ENCODE measurements around the gene KDM5C.
A peak's percentile ranks its signal among the peaks of the same experiment; 100 is the strongest.
"Not testable (repeated sequence)": the region's sequence is repeated elsewhere in the genome, so short reads cannot be mapped to it uniquely, and the experiment has no call there.

Gene KDM5C

DNA sequence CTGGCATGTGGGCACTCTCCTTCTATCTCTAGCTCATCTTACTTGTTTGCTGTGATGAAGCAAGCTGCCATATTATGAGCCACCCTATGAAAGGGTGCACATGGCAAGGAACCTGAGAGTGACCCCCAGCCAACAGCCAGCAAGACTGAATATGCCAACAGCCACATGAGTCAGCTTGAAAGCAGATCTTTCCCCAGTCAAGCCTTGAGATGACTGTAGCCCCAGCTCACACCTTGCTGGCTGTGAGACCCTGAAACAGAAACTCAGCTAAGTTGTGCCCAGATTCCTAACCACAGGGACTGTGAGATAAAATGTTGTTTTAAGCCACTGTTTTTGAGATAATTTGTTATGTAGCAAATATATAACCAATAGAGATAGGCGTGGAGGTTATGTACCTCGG is 36.2 kb downstream of the KDM5C start:
- peak; percentile 64 for DNase-seq

GRCh38 chrX:53186351-53186750 is 38.7 kb downstream of the KDM5C start:
- DNase-seq, result peak; percentile 44

- no peak for DNase-seq
These were observed 40.2 kb downstream of the KDM5C start for GRCh38 chrX:53184836-53185235.

- no peak for DNase-seq
These were observed 53.7 kb downstream of the KDM5C start for GRCh38 chrX:53171356-53171755.

- no peak for DNase-seq
These were observed 58.9 kb downstream of the KDM5C start for GRCh38 chrX:53166103-53166502.

DNA sequence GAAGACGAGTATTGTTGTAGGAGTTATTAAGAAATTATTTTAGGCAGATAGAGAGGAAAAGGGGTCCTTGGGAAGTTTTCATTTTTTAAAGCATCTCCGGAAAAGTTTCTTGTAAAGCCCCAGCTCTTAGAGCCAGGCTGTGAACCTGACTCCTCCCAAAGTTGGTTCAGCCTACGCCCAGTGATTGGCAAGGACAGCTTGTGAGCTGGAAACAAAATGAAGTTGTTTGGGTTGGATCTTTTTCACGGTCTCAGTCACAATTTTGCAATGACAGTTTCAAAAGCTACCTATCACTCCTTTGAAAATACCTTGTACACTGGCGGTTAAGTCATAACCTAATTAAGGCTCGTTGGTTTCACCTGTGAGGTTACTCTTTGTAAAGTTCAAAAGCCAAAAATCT is 60.4 kb downstream of the KDM5C start:
- DNase-seq, result not testable (repeated sequence)

GRCh38 chrX:53163436-53163835 is 61.6 kb downstream of the KDM5C start:
- no peak for DNase-seq

- no peak for DNase-seq
These were observed 64.6 kb downstream of the KDM5C start for GRCh38 chrX:53160297-53160983.

DNA sequence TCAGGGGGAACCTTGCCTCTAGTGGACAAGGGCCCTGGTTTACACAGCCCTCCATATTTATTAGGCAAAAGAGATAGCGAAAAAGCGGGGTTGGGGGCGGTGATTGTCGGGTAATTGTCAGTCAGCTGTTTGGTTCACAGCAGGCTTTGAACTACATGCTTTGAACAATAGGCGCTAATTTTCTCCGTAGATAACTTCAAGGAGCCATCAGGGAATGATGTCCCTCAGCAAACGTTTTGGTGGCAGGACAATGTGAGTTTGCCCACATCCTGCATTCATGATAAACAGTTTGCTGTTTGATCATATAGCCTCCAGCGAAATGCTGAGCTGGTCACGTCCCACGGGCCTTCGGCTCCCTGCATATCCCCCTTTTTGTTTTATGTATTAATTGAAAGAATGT is 65.8 kb downstream of the KDM5C start:
- DNase-seq, result no peak

DNA sequence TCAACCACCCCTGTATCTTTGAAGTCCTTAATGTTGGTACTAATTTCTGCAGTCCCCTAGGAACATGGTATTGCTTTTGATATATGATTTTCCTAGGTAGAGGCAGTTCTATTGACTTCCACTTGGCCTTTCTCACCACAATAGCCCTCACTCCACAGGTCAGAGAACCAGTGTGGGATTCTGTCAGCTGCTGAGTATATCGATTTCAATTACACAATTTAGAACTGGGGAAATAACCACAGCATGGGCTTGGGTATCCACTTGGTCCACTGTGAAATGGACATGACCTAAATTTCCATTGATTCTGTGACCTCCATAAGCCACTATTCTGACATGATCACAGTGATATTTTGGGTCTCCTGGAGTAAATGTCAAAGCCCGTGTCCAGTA is 68.8 kb downstream of the KDM5C start:
- DNase-seq, result no peak

- DNase-seq, result no peak
These were observed 69.3 kb downstream of the KDM5C start for GRCh38 chrX:53155512-53156206.

- DNase-seq, result no peak
These were observed 71.4 kb downstream of the KDM5C start for GRCh38 chrX:53153581-53153980.
